Measurements from ENCODE around the gene KRT9.
"Not testable (repeated sequence)": the region's sequence is repeated elsewhere in the genome, so short reads cannot be mapped to it uniquely, and the experiment has no call there.

The KRT9 gene

GRCh38 chr17:41602524-41602923, 30.7 kb upstream of the KRT9 start:
- DNase-seq (ENCODE audit: low read depth) = no peak

- no peak for DNase-seq (ENCODE audit: low read depth)
Measured at GRCh38 chr17:41600318-41600717, 28.5 kb upstream of the KRT9 start.

DNA sequence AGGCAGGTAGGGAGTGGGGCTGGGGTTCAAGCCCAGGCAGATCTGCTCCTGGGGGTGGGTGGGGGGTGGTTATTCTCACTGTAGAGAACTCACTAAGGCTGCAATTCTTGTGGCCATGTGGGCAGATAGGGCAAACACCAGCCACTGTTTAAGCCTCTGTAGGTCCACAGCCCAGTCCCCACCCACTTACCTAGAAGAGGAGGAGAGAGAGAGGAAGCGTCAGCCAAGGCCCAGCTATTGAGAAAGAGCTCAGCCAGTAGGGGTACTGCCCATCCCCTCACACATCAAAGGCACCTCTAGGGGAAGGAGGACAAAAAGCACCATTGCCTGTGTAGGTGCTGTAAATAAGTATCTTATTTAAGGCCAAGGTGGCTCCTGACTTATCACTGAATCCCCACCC, 27.8 kb upstream of the KRT9 start:
- DNase-seq (ENCODE audit: low read depth) = no peak

GRCh38 chr17:41595585-41595984, 23.7 kb upstream of the KRT9 start:
- DNase-seq (ENCODE audit: low read depth) = no peak

- no peak for DNase-seq (ENCODE audit: low read depth)
Measured at GRCh38 chr17:41594363-41594915, 22.6 kb upstream of the KRT9 start.

GRCh38 chr17:41593306-41593981, 21.6 kb upstream of the KRT9 start:
- no peak for DNase-seq (ENCODE audit: low read depth)

- DNase-seq (ENCODE audit: low read depth) = no peak
Measured at GRCh38 chr17:41592601-41593305, 20.9 kb upstream of the KRT9 start.

DNA sequence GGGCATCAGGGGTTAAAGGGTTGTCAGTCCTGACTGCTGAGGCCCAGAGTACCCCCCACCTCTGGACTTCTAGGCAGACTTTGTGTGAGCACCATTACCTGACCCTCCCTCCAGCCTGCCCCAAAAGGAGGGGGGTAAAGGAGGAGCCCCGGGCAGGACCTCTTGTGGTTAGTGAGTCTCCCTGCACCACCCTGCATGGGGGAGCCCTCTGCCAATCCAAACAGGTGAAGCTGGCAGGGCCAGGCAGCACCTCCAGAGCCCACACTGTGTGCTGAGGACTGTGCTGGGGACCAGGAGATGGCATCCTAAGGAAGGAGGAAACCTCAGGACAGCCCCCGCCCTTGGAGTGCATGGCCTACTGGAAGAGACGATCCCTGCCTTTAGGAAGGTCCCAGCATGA, 17.4 kb upstream of the KRT9 start:
- DNase-seq (ENCODE audit: low read depth) = no peak

GRCh38 chr17:41588126-41588810, 16.4 kb upstream of the KRT9 start:
- no peak for DNase-seq (ENCODE audit: low read depth)

DNA sequence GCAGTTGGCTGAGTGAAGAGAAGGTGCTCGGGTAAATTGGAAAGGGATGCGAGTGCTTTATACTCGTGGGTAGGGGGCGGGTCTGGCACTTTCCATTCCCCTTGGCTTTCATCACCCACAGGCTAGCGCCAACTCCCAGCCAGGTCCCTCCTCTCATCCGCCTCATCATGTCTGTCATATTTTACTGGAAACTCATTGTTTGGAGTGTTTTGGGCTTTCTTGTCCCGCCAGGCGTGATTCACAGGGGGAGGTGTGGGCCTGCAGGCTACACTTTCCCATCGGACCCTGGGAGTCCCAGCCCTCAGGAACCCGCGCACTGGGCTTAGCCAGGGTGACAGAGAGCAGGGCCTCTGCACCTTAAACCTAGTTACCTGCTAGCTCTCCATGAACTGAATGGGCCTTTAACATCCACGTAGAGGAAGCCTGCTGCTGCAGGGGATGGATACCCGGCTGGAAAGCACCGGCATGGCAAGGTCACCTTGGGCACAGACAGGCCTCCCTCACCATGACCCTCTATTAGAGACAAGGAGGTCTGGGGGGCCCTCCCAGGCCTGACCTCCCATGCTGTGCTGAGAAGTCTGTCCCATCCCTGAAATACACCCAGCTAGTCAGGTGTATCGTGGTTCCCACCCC, 15.1 kb upstream of the KRT9 start, which contains the start of gene KRT14:
Gene KRT14 (minus strand): TSS at position 33 of the 633 bp plus-strand sequence. CDS start 61 bp downstream, outside the sequence.
- no peak for DNase-seq (ENCODE audit: low read depth)

DNA sequence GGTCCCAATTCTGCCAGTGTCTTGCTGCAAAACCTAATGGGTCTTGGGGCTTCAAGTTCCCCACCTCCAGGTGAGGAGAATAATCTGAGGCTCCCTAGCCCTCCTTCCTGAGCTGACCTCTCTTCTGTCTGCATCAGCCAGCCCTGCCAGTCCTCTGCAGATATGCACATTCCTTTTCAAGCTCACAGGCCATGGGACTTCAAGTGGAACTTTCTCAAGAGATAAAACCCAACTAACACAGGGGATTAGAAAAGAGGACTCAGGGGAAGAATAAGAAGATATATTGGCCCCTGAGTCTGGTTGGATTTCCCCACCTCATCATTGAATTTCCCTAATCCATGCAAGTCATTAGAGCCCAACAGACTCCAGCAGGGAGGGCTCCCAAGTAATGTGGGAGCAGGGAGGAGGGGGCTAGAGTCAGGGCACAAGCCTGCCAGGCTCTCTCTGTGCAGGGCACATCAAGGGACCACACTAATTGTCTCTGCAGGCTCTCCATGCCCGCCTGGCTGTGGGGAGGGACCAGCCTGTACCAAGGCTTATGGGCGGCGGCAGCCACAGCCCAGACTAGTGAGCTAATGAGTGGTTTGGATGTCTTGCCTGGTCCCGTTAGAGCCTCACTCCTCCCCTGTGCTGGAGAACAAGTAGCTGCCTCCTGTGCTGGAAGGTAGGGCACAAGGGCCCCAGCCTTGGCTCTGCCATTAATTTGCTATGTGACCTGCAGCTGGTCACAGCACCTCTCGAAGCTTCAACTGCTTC, 13.6 kb upstream of the KRT9 start:
- no peak for DNase-seq (ENCODE audit: low read depth)

DNA sequence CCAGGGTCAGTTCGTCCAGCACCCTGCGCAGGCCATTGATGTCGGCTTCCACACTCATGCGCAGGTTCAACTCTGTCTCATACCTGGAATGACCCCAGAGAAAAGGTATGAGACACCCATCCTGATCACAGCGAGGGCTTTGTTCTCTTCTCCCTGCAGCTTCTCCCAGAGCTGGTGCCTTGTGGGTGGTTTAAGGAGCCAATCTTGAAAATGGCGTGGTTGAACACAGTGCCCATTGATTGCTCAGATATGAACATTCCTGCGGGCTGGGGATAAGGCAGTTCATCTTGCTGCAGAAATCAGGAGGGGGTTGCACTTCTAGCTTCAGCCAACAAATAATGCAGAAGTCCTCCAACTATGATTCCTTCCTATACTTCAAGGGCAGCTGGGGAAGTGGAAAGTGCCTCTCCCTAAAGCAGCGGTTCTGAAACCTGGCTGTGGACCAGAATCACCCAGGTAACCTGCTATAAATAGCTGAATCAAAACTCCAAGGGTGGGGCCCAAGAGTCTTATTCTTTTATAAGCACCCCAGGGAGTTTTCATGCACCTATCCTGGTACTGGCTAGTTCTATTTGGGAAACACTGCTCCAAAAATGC, 12.6 kb upstream of the KRT9 start:
- not testable (repeated sequence) for DNase-seq (ENCODE audit: low read depth)

GRCh38 chr17:41583137-41584127, 11.6 kb upstream of the KRT9 start:
- no peak for DNase-seq (ENCODE audit: low read depth)

- DNase-seq (ENCODE audit: low read depth) = not testable (repeated sequence)
Measured at GRCh38 chr17:41582061-41582968, 10.5 kb upstream of the KRT9 start.

- no peak for DNase-seq (ENCODE audit: low read depth)
Measured at GRCh38 chr17:41581366-41582060, 9.7 kb upstream of the KRT9 start.

GRCh38 chr17:41580687-41581365, 9.0 kb upstream of the KRT9 start:
- no peak for DNase-seq (ENCODE audit: low read depth)

- no peak for DNase-seq (ENCODE audit: low read depth)
Measured at GRCh38 chr17:41580244-41580575, 8.4 kb upstream of the KRT9 start.

Measured in GM04504 (cell line).